HepG2 (cell line): Measurements from ENCODE around the gene PRKAR1B. TPM values are rescaled to one million over a fixed set of nuclear protein-coding genes. Genes with fewer than 3 reads are reported as not detected.

ENCODE experiments used
- ATAC-seq: fragments of 200-7000 bp; cut with Tn5 transposase; 3 replicates; pipeline ENCODE4 v1.9.1; 2020; ENCODE audit warnings: mild to moderate bottlenecking, moderate library complexity
- BruUV-seq: library from RNA; stranded (reverse); fragments of 400-500 nt; replicated peaks from 2 replicates; lab custom pipeline; 2021; lab: Mats Ljungman, UMichigan
- CTCF ChIA-PET: fragments of 300-600 bp; formaldehyde crosslinking; extraction: SDS; loops from one replicate; lab custom pipeline; 2021; ENCODE audit warnings: low total read pairs, inconsistent platforms, low intra/inter-chr PET ratio; lab: Yijun Ruan, JAX
- POLR2A ChIA-PET: fragments of 350-600 bp; sonication (Branson Sonifier 250); formaldehyde crosslinking; loops from one replicate; lab custom pipeline; 2020; ENCODE audit warnings: antibody characterized with exemption, inconsistent platforms; lab: Yijun Ruan, JAX
- DNase-seq: peaks from one replicate; pipeline ENCODE4 v3.0.0-alpha.2; 2015; ENCODE audit warnings: low spot score
- FAIRE-seq: peaks from 3 replicates; lab custom pipeline; 2011; peaks lifted over from hg19 to GRCh38; lab: Jason Lieb, UNC
- H2AFZ ChIP-seq: one replicate; pipeline ENCODE4 v1.6.1; 2011; ENCODE audit warnings: low read length, inconsistent platforms
- H3K27ac ChIP-seq: fragments of 300-600 bp; 3 replicates; pipeline ENCODE4 v1.8.0; 2011; ENCODE audit warnings: mixed run types, mild to moderate bottlenecking, mixed read lengths, low read length, inconsistent platforms; ENCODE audit not compliant: insufficient read depth; ENCODE audit errors: extremely low read length
- H3K27me3 ChIP-seq, 2 experiments: fragments of 200-600 bp in 1 of 2; 2 replicates in 1 of 2; 3 replicates in 1 of 2; pipeline versions ENCODE4 v1.6.0 to v1.8.0; 2011; ENCODE audit warnings: low read length in 2 of 2, mild to moderate bottlenecking in 2 of 2, moderate library complexity in 2 of 2, inconsistent platforms in 1 of 2; ENCODE audit not compliant: insufficient read depth in 2 of 2, control insufficient read depth in 1 of 2
- H3K36me3 ChIP-seq, 2 experiments: fragments of 200-600 bp in 1 of 2; replicated peaks in 1 of 2; 2 replicates in 1 of 2; 3 replicates in 1 of 2; pipeline versions ENCODE4 v1.5.1 to v1.8.0; 2011; ENCODE audit warnings: low read length in 2 of 2, inconsistent platforms in 1 of 2; ENCODE audit not compliant: insufficient read depth in 2 of 2, control insufficient read depth in 1 of 2
- H3K4me1 ChIP-seq: 2 replicates; pipeline ENCODE4 v1.5.1; 2012; ENCODE audit warnings: low read length, inconsistent platforms; ENCODE audit not compliant: insufficient read depth
- H3K4me2 ChIP-seq: 2 replicates; pipeline ENCODE4 v1.6.0; 2011; ENCODE audit warnings: low read depth, low read length, inconsistent platforms
- H3K4me3 ChIP-seq, 3 experiments: fragments of 200-600 bp in 1 of 3; sonication (generic), shearing (Covaris generic) in 1 of 3; replicated peaks in 1 of 3; 2 replicates each; pipeline ENCODE4 v1.5.1; 2011 to 2016; ENCODE audit warnings: low read length in 3 of 3, inconsistent platforms in 2 of 3, low read depth in 2 of 3, mild to moderate bottlenecking in 2 of 3, control low read depth in 1 of 3, mixed read lengths in 1 of 3; ENCODE audit not compliant: insufficient read depth in 1 of 3
- H3K79me2 ChIP-seq: one replicate; pipeline ENCODE4 v1.6.1; 2011; ENCODE audit warnings: low read length, inconsistent platforms; ENCODE audit not compliant: insufficient read depth
- H3K9ac ChIP-seq: 2 replicates; pipeline ENCODE4 v1.6.0; 2011; ENCODE audit warnings: mild to moderate bottlenecking, low read depth, low read length, inconsistent platforms; ENCODE audit not compliant: insufficient read depth
- H3K9me3 ChIP-seq: 2 replicates; pipeline ENCODE4 v1.5.1; 2012; ENCODE audit warnings: mild to moderate bottlenecking, low read length
- H4K20me1 ChIP-seq: 2 replicates; pipeline ENCODE4 v1.6.0; 2011; ENCODE audit warnings: inconsistent platforms, mild to moderate bottlenecking, low read length, moderate library complexity; ENCODE audit not compliant: insufficient read depth
- EZH2 ChIP-seq: conservative IDR thresholded peaks from 2 replicates; pipeline ENCODE4 v1.6.1; 2012; ENCODE audit warnings: mild to moderate bottlenecking, low read depth, low read length, moderate library complexity
- RCOR2 ChIP-seq: IDR thresholded peaks from 2 replicates; pipeline ENCODE4 v1.6.1; 2016; ENCODE audit warnings: missing biosample characterization, missing genetic modification reagents
- ZFP82 ChIP-seq: sonication (generic); formaldehyde crosslinking; IDR thresholded peaks from 2 replicates; pipeline ENCODE4 v1.5.1; 2020; ENCODE audit warnings: mild to moderate bottlenecking, missing genetic modification reagents, borderline replicate concordance
- ZNF335 ChIP-seq: sonication (generic); formaldehyde crosslinking; IDR thresholded peaks from 2 replicates; pipeline ENCODE4 v1.4.0; 2020; ENCODE audit warnings: missing genetic modification reagents
- ZNF567 ChIP-seq: sonication (generic); formaldehyde crosslinking; IDR thresholded peaks from 2 replicates; pipeline ENCODE4 v1.8.1; 2023; ENCODE audit warnings: mild to moderate bottlenecking, missing genetic modification reagents, borderline replicate concordance
- WGBS: methylation state at CpG from one replicate; pipeline ENCODE4 v1.1.6; 2017; ENCODE audit warnings: low lambda C conversion rate; 5-methylcytosine and 5-hydroxymethylcytosine counted together
- in situ Hi-C: cut with HindIII; loops from 2 replicates; pipeline ENCODE4 v1.10.0; 2017; ENCODE audit warnings: low pct_unique_long_range_greater_than_20kb; ENCODE audit not compliant: extremely low pct_ligation_motif_present
- intact Hi-C: fragments of 100-400 bp; cut with micrococcal nuclease; formaldehyde crosslinking; loops from one replicate; pipeline ENCODE4 v1.10.0; 2022; ENCODE audit not compliant: unreplicated experiment
- polyA plus RNA-seq, 8 experiments: library from polyadenylated mRNA; depleted of rRNA in 3 of 8; stranded (reverse) in 7 of 8; unstranded in 1 of 8; fragments of >200 nt; fragmentation: Illumina TruSeq in 4 of 8; extraction: Trizol in 4 of 8; gene quantifications; 2 replicates each; pipeline versions ENCODE4 v1.2.1 to v1.2.3, GENCODE V29; 2011 to 2016; ENCODE audit warnings: low read depth in 4 of 8, missing spikeins in 1 of 8, mixed read lengths in 1 of 8; ENCODE audit not compliant: insufficient read depth in 1 of 8
- total RNA-seq, 5 experiments: library from RNA; depleted of rRNA; stranded (reverse); fragments of >200 nt; fragmentation: Illumina TruSeq; extraction: Trizol; gene quantifications; 2 replicates each; pipeline ENCODE4 v1.2.3, GENCODE V29; 2016; ENCODE audit warnings: low read depth in 1 of 5

The PRKAR1B gene
- total and polyA plus RNA-seq, 2 of the 13 experiments (the other 11 are each of a cell fraction or from before 2014, with no cell fraction given) = 7.9 to 28.2 TPM

- Histone ChIP-seq H3K79me2 (no peaks in the 10 kb centered on the region), H3K36me3 (peaks cover 34 to 80% of the 10 kb centered on the region in 2 experiments; a peak in 4 of 5 replicates), H3K9me3 (no peaks in the 10 kb centered on the region), H3K4me3 (no peak overlapping the region), H3K27me3 (no peaks in the 10 kb centered on the region), H3K27ac (no peak overlapping the region), H4K20me1 (no peaks in the 10 kb centered on the region), H3K4me1 (no peaks in the 10 kb centered on the region), H3K4me2 (no peak overlapping the region), H3K9ac (no peak overlapping the region), H2AFZ (no peak overlapping the region)
- ATAC-seq (no peak), FAIRE-seq (no peak), DNase-seq (no peak)
- no TSS peak for BruUV-seq
- intact Hi-C loops (no loop called here), in situ Hi-C loops (no loop called here)
- 97% methylated on average over 12 of the region's 12 CpGs for WGBS
- ChIA-PET POLR2A (no interaction called here), CTCF (no interaction called here)
- no peak for TF ChIP-seq EZH2
These were observed 34.0 kb upstream of the PRKAR1B start for GRCh38 chr7:761101-761500.

DNA sequence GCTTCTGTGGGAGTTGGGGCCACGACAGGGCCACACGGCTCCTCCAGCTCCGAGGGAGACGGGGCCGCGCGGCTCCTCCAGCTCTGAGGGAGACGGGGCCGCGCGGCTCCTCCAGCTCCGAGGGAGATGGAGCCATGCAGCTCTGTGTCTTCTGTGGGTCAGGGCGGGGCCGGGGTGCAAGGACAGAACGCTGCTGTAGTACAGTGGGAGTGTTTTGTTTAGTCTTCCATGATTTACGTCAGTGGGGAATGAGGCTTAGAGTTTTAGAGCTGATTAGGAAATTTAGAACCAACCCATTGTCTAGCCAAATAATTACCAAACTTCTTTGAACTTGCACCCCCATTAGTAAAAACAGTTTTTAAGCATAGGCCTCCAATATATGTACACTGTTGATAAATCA, 32.9 kb upstream of the PRKAR1B start:
- 98% methylated on average over 11 of the region's 16 CpGs for WGBS
- Histone ChIP-seq H3K36me3 (peaks cover 33 to 82% of the 10 kb centered on the region in 2 experiments; a peak in 4 of 5 replicates), H3K27me3 (no peaks in the 10 kb centered on the region), H3K79me2 (no peaks in the 10 kb centered on the region), H4K20me1 (no peaks in the 10 kb centered on the region), H3K9ac (no peak overlapping the region), H3K27ac (no peak overlapping the region), H3K4me1 (no peaks in the 10 kb centered on the region), H2AFZ (no peak overlapping the region), H3K4me3 (no peak overlapping the region), H3K9me3 (no peaks in the 10 kb centered on the region), H3K4me2 (no peak overlapping the region)
- ChIA-PET POLR2A (no interaction called here), CTCF (no interaction called here)
- DNase-seq = no peak
- intact Hi-C loops = no loop called here
- TF ChIP-seq ZNF335 (CRISPR knock-in tag) = no peak
- no peak for TF ChIP-seq RCOR2 (CRISPR knock-in tag)
- TF ChIP-seq ZFP82 (CRISPR knock-in tag) = no peak
- TF ChIP-seq ZNF567 (CRISPR knock-in tag) = no peak
- no peak for ATAC-seq
- no peak for FAIRE-seq
- BruUV-seq = no TSS peak
- in situ Hi-C loops = no loop called here
